Stimulated activated CD4-positive, alpha-beta T cell treated with anti-CD3 and anti-CD28 coated beads, Interleukin-15, amount 100 ng/mL, for 48 hours (primary cell): ENCODE results near the gene HIVEP1.

Experiments used
- DNase-seq, 2 donors: peaks; one replicate each; pipeline ENCODE4 v3.0.0-alpha.2; 2020; ENCODE audit warnings: low read depth in 2 of 2

HIVEP1 gene

GRCh38 chr6:11994875-11995461 is 17.1 kb upstream of the HIVEP1 start:
- DNase-seq, result no peak

- no peak for DNase-seq
These were observed 15.4 kb upstream of the HIVEP1 start for GRCh38 chr6:11996751-11997150.

GRCh38 chr6:11999246-11999645 is 12.9 kb upstream of the HIVEP1 start:
- DNase-seq, result no peak

- no peak for DNase-seq
These were observed 11.9 kb upstream of the HIVEP1 start for GRCh38 chr6:12000174-12000573.

- no peak for DNase-seq
These were observed 11.0 kb upstream of the HIVEP1 start for GRCh38 chr6:12001004-12001705.

- no peak for DNase-seq
These were observed 10.2 kb upstream of the HIVEP1 start for GRCh38 chr6:12001706-12002435.

GRCh38 chr6:12007473-12007872 is 4.6 kb upstream of the HIVEP1 start:
- no peak for DNase-seq

GRCh38 chr6:12007887-12008286 is 4.2 kb upstream of the HIVEP1 start:
- DNase-seq, result no peak

- peak; percentile 66 to 73 for DNase-seq
These were observed 3.5 kb upstream of the HIVEP1 start for GRCh38 chr6:12008366-12009179.

GRCh38 chr6:12009180-12009685 is 2.9 kb upstream of the HIVEP1 start:
- no peak for DNase-seq

- DNase-seq, result no peak
These were observed 2.1 kb upstream of the HIVEP1 start for GRCh38 chr6:12009876-12010634.

- no peak for DNase-seq
These were observed 1.4 kb upstream of the HIVEP1 start for GRCh38 chr6:12010635-12011275.

- peak; percentile 96 to 98 for DNase-seq
These were observed 655 bp upstream of the HIVEP1 start for GRCh38 chr6:12011276-12012037.

- DNase-seq, result peak; percentile 68
These were observed 620 bp downstream of the HIVEP1 start for GRCh38 chr6:12012558-12013306.

GRCh38 chr6:12013307-12013719 is 1.2 kb downstream of the HIVEP1 start:
- DNase-seq, result no peak

- DNase-seq, result no peak
These were observed 2.1 kb downstream of the HIVEP1 start for GRCh38 chr6:12014027-12014872.

- DNase-seq, result no peak
These were observed 2.7 kb downstream of the HIVEP1 start for GRCh38 chr6:12014873-12015149.

- no peak for DNase-seq
These were observed 5.2 kb downstream of the HIVEP1 start for GRCh38 chr6:12017263-12017662.
